A673 (cell line): ENCODE results near the gene CRACDL. TPM values are rescaled to one million over a fixed set of nuclear protein-coding genes. Genes with fewer than 3 reads are reported as not detected.

Experiments used
- BruUV-seq: library from RNA; stranded (reverse); fragments of 400-500 nt; replicated peaks from 2 replicates; lab custom pipeline; 2021; lab: Mats Ljungman, UMichigan
- CTCF ChIA-PET: fragments of 300-600 bp; sonication (Branson Sonifier 250); formaldehyde crosslinking; loops from one replicate; lab custom pipeline; 2022; ENCODE audit warnings: antibody characterized with exemption; lab: Charles Lee
- POLR2A ChIA-PET: fragments of 300-600 bp; sonication (Branson Sonifier 250); formaldehyde crosslinking; loops from one replicate; lab custom pipeline; 2022; ENCODE audit warnings: antibody characterized with exemption; ENCODE audit not compliant: low non-redundant PET; lab: Charles Lee
- DNase-seq: peaks from one replicate; pipeline ENCODE4 v3.0.0-alpha.2; 2015; ENCODE audit warnings: low spot score
- H3K27ac ChIP-seq: fragments of 200-600 bp; sonication (generic); 2 replicates; pipeline ENCODE4 v1.5.1; 2016; ENCODE audit warnings: mixed run types, low read depth, mild to moderate bottlenecking, mixed read lengths, antibody characterized with exemption, low read length; ENCODE audit not compliant: poor library complexity, severe bottlenecking
- H3K27me3 ChIP-seq: fragments of 200-600 bp; sonication (generic); replicated peaks from 2 replicates; pipeline ENCODE4 v1.6.1; 2017; ENCODE audit warnings: mixed run types, low read depth, mild to moderate bottlenecking, mixed read lengths, antibody characterized with exemption, low read length; ENCODE audit not compliant: insufficient read depth, poor library complexity
- H3K36me3 ChIP-seq: fragments of 200-600 bp; sonication (generic); 2 replicates; pipeline ENCODE4 v1.6.1; 2016; ENCODE audit warnings: mixed run types, mild to moderate bottlenecking, mixed read lengths, antibody characterized with exemption, low read length; ENCODE audit not compliant: insufficient read depth, poor library complexity, severe bottlenecking
- H3K4me1 ChIP-seq: fragments of 200-600 bp; sonication (generic); 2 replicates; pipeline ENCODE4 v1.6.1; 2017; ENCODE audit warnings: mixed run types, mild to moderate bottlenecking, mixed read lengths, antibody characterized with exemption, low read length; ENCODE audit not compliant: insufficient read depth, poor library complexity, severe bottlenecking
- H3K4me3 ChIP-seq: fragments of 200-600 bp; sonication (generic); 2 replicates; pipeline ENCODE4 v1.5.1; 2016; ENCODE audit warnings: low read depth, mixed run types, mild to moderate bottlenecking, mixed read lengths, low read length; ENCODE audit not compliant: poor library complexity, severe bottlenecking
- H3K9me3 ChIP-seq: fragments of 200-600 bp; sonication (generic); 2 replicates; pipeline ENCODE4 v1.6.1; 2016; ENCODE audit warnings: mixed run types, low read depth, mild to moderate bottlenecking, mixed read lengths, antibody characterized with exemption, low read length; ENCODE audit not compliant: poor library complexity, severe bottlenecking
- CTCF ChIP-seq: fragments of 300-800, 200-600 bp; sonication (generic); conservative IDR thresholded peaks from 2 replicates; pipeline ENCODE4 v1.5.1; 2017; ENCODE audit warnings: low read depth, mild to moderate bottlenecking, antibody characterized with exemption, low read length, moderate library complexity, mixed read lengths
- EZH2 ChIP-seq: fragments of 200-600 bp; sonication (generic); IDR thresholded peaks from 2 replicates; pipeline ENCODE4 v1.6.1; 2017; ENCODE audit warnings: borderline replicate concordance, low read depth, mild to moderate bottlenecking, mixed read lengths, antibody characterized with exemption, low read length; ENCODE audit not compliant: poor library complexity, severe bottlenecking
- intact Hi-C: fragments of 100-400 bp; cut with micrococcal nuclease; formaldehyde crosslinking; loops from one replicate; pipeline ENCODE4 v1.10.0; 2022; ENCODE audit not compliant: unreplicated experiment
- total RNA-seq: library from RNA; stranded (reverse); gene quantifications from 2 replicates; pipeline ENCODE4 v1.2.3, GENCODE V29; 2021

Gene CRACDL
- total RNA-seq, 1 experiment from 2014 or later, result not detected

GRCh38 chr2:98763209-98763951, 172.6 kb downstream of the CRACDL start:
- intact Hi-C loops, result no loop called here
- CTCF ChIA-PET, result no interaction called here

GRCh38 chr2:98761909-98762308, 174.1 kb downstream of the CRACDL start:
- no peaks in the 10 kb centered on the region for H3K4me1 ChIP-seq
- no peak overlapping the region for H3K4me3 ChIP-seq
- intact Hi-C loops, result no loop called here
- ChIA-PET POLR2A (no interaction called here), CTCF (no interaction called here)
- peaks cover 15% of the 10 kb centered on the region for H3K27me3 ChIP-seq
- BruUV-seq, result no TSS peak
- DNase-seq, result no peak
- no peaks in the 10 kb centered on the region for H3K9me3 ChIP-seq
- no peaks in the 10 kb centered on the region for H3K36me3 ChIP-seq
- no peak for TF ChIP-seq CTCF
- TF ChIP-seq EZH2, result no peak
- no peak overlapping the region for H3K27ac ChIP-seq

More at GRCh38 chr2:98763209-98763951, 172.6 kb downstream of the CRACDL start:
- Histone ChIP-seq H3K36me3 (no peaks in the 10 kb centered on the region), H3K9me3 (no peaks in the 10 kb centered on the region), H3K27me3 (peaks cover 5% of the 10 kb centered on the region), H3K4me3 (no peak overlapping the region), H3K4me1 (no peaks in the 10 kb centered on the region), H3K27ac (no peak overlapping the region)
- BruUV-seq, result no TSS peak
- TF ChIP-seq CTCF (no peak), EZH2 (no peak)
- DNase-seq, result no peak
- POLR2A ChIA-PET, result no interaction called here

- no peaks in the 10 kb centered on the region for H3K36me3 ChIP-seq
- TF ChIP-seq CTCF (no peak), EZH2 (no peak)
- no TSS peak for BruUV-seq
- DNase-seq, result no peak
- CTCF ChIA-PET, result no interaction called here
- H3K27ac ChIP-seq, result no peak overlapping the region
- H3K27me3 ChIP-seq, result peaks cover 16% of the 10 kb centered on the region
- H3K4me1 ChIP-seq, result no peaks in the 10 kb centered on the region
- intact Hi-C loops, result no loop called here
- no peaks in the 10 kb centered on the region for H3K9me3 ChIP-seq
- H3K4me3 ChIP-seq, result no peak overlapping the region
- POLR2A ChIA-PET, result no interaction called here
Observed at GRCh38 chr2:98761267-98761781, 174.7 kb downstream of the CRACDL start.
